LHCN-M2 (cell line): ENCODE measurements around the gene ZBTB42. TPM values are rescaled to one million over a fixed set of nuclear protein-coding genes. Genes with fewer than 3 reads are reported as not detected.

Experiments
- DNase-seq: peaks from one replicate; pipeline ENCODE4 v3.0.0-alpha.2; 2012; ENCODE audit warnings: low read depth
- total RNA-seq: library from RNA; depleted of rRNA; stranded (reverse); fragments of >200 nt; gene quantifications from 2 replicates; pipeline ENCODE4 v1.2.3, GENCODE V29; 2014

ZBTB42 gene
- total RNA-seq, 1 experiment from 2014 or later = 2.8 TPM

DNA sequence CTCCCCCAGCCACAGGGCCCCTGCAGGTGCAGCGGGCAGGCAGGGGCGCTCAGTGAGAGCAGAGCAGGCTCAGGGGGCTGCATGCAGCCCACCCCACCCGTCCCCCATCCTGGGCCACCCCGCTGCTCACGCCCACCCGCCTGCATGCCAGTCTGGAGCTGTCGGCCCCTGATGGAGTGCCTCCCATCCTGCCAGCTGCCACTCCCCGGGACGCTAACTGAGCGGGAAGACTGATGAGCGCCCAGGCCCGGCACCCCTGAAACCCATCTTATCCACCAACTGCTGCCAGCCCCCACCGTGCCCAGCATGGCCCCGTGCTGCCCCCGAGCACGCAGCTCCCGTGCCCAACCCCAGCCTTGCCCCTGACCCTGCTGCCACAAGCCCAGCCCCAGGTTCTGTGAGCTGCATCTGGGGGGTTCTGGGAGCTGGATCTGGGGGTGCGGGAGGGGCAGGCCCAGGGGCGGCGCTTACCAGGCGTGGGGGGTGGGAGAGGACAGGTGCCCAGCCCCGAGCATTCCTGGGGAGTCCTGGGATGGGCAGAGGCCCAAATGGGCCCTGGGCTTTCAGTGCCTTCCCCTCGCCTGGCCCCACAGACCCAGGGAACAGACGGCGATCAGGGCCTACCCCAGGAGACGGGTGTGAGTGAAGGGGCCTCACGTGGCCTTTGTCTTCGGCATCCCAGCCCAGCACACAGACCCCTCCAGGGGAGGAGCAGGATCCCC, 18.7 kb upstream of the ZBTB42 start:
- DNase-seq = no peak

DNA sequence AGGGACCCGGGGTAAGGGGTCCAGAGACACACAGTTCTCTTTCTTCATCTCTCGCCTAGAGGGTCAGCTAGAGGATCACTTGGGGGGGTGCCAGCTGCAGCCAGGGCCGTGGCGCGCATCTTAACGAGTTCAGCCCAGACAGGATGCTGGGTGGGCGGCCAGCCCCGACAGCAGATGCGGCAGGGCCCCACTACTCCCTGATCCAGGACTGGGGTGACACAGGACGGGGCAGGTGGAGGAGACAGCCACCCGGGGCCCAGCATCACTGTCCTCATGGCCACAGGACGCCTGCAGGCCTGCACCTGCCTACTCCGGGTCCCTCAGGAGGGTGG, 18.1 kb upstream of the ZBTB42 start:
- DNase-seq = no peak

DNA sequence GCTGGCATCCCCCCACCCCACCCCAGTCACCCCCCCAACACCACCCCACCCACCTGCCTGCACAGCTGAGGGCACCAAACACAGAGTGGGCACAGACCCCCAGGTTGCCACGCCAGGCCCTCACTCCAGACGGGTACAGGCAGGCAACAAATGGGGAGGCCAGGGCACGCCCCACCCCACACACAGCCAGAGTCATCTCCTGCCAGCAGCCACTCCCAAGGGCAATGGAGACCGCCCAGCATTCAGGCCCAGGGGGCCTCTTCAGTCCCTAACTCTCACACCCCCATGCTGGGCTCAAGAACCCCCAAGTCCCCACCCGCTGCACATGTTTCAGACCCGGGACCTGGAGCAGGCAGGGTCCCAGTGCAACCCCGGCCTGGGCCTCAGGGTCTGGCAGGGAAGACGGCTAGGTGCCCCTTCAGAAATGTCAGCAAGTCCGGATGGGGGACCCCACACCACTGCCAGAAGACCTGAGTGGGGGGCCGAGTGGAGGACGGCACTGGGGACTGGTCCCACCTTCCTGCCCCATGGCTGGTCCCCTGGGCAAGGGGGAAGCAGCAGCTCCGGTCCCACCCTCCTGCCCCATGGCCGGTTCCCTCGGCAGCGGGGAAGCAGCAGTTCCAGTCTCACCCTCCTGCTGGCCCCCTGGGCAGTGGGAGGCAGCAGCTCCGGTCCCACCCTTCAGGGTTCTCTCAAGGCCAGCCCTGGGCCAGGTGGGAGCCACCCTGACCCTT, 17.2 kb upstream of the ZBTB42 start:
- DNase-seq = no peak

DNA sequence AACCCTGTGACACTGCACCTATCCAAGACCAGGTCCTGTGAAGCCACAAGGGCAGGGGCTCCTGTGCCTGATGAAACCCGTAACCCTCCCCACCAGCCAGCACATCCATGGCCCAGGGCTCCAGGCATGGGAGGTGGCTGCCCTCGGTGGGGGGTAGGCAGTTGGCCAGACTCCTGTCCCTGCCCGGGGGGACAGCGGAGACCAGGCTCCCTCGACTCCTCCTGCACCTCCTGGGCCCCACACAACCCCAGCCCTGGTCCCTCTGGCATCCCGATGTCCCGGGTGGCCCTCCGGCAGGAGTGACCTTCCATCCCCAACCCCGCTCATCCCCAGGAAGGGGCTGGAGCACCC, 16.7 kb upstream of the ZBTB42 start:
- DNase-seq = no peak

DNA sequence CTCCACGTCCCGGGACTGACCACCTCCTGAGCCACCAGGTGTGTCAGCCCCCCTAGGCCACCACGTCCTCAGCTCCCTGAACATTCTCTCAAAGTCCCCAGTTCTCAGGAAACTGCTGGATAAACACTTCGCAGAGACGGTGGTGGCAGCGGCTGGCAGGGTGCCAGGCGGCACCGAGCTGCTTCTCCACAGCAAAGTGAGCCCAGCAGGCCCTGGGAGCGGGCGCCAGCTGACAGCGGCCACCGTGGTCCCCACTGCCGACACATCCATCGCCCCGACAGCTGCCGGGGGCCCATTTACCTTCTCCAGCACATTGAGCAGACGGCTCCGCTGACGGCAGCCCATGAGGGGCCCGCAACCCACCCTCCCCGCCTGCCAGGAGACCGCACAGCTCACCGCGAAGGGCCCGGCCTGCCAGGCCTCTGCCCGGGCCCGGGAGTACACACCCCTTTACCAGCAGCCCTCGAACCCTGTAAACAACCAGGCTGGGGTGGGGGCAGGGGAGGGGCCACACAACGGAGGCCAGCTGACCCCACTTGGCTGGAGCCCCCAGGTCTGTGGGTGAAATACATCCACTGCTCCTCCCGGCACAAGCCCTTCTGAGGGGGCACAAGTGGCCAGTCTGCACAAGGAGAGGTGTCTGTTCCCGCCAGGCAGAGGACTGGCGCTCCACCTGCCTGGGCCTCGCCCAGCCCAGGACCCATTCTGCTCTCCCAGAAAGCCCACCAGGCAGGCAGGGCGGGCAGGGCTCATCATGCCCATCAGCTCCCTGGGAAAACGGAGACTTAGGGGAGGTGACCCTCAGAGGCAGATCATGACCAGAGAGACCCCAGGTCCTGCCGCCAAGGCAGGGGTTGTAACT, 15.8 kb upstream of the ZBTB42 start:
- DNase-seq = no peak

DNA sequence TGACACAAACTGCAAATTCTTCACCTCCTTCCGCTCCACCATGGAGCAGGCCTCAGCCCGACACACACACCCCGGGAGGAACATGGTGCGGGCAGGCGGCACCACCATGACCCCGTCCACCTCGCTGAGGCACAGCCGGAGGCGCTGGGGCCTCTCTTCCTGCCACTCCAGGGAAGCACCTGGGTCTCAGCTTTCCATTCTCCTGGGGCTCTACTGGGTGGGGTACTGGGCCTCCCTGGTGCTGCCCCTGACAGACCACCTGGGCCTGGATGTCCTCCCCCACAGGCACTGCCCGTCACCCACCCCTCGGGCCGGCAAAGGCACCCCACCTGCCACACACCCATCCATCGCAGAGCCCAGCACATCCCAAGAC, 15.2 kb upstream of the ZBTB42 start:
- no peak for DNase-seq

DNA sequence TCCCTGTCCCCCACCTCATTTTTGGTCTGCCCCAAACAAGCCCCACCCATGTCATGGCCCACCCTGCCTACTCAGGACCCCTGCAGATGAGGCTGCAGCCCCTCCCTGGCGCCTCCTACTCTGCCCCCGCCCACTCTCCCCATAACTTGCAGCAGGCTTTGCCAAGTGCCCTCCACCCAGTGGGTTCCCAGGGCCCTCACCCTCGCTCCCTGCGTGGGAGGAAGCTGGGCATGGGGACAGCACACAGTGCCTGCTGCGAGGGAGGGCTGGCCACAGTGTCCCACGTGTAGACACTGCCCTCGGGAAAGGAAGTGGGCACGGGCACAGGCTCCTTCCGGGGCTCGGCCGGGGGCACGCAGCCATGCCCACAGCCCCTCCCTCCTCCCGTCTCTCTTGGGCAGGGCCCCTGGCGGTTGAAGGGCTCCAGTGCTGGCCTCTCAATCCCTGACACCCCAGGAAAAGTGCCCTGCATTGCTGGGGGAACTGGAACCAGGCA, 14.8 kb upstream of the ZBTB42 start:
- no peak for DNase-seq

DNA sequence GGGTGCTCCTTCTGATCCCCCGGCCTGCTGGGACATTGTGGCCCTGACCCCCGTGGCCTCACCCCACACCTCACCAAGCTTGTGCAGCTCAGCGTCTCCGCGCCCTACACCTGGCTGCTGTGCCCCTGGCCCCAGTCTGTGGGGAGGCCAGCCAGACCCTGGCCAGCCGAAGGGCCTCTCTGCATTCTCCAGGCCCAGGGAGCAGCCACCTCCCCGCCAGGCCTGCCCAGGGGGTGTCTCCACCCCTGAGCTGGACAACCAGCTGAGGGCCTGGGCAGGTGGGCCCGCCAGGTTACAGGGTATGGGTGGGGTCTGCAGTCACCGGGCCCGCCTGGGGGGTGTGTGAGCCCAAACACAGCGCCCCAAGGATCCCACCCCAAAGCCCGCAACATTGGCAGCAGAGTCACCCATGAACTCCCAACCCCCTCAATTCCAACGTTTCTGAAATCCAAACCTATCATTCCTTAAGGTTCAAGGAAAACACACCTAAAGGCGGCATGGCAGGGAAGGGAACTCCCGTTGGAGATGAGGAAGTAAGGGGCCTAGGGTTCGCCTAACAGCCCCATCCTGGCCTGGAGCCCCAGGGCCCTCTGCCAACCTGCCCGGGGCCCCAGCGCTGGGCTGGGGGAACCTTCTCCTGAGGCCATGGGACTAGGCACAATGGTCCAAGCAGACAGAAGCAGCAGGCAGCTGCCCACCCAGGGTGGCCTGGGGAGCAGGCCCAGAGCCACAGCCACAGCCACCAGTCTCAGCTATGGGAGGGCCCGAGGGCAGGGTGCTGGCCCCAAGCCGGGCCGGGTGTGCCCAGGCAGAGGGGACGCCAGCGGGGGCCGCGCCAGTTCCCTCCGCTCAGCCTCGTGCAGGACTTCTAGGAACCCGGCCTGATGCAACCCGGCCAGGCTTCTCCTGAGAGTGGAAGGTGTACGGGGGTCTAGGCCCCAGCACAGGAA, 13.9 kb upstream of the ZBTB42 start:
- DNase-seq = no peak

DNA sequence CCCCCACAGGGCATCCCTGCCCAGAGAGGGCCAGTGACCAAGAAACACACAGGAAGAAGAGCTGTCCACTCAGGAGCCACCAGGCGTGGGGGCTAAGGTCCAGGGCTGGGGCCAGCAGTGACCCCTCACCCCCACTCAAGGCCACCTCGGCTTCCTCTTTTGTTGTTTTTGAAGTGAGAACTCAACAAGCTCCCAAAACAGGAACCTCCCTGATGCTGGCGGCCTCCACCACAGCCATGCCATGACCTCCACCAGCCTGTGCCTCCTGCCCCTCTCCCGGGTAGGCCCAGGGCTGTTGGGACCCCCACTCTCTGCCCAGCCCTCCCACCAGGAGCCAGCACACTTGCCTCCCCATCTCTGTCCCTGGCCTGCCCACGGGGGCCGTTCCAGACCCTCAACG, 13.2 kb upstream of the ZBTB42 start:
- no peak for DNase-seq

DNA sequence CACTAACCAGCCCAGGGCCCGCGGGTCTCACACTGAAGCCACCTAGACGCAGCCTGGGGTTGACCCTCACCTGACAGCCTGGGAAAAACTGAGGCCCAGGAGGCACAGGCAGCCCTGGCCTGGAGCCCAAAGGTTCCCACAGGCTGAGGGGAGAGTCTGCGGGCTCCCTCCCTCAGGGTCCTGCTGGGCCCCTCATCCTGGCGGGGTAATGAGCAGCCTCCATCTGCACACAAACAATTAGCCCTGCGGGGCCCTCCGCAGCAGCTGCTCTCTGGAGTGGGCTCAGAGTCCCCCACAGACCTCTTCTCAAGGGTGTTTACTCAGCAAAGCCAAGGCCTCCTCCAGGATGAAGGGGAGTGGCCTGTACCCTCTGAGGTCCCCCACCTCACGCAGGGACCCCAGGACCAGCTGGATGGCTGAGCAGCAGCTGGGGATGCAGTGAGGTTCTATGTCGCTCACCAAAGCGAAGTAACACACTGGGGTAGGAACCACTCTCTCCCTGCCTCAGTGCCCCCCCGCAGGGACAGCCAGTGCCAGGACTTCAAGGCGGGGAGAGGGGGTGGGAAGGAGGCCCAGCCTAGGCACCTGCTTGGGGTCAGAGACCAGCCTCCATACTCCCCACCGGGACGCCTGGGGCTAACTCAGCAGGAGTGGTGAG, 12.6 kb upstream of the ZBTB42 start:
- DNase-seq = no peak

DNA sequence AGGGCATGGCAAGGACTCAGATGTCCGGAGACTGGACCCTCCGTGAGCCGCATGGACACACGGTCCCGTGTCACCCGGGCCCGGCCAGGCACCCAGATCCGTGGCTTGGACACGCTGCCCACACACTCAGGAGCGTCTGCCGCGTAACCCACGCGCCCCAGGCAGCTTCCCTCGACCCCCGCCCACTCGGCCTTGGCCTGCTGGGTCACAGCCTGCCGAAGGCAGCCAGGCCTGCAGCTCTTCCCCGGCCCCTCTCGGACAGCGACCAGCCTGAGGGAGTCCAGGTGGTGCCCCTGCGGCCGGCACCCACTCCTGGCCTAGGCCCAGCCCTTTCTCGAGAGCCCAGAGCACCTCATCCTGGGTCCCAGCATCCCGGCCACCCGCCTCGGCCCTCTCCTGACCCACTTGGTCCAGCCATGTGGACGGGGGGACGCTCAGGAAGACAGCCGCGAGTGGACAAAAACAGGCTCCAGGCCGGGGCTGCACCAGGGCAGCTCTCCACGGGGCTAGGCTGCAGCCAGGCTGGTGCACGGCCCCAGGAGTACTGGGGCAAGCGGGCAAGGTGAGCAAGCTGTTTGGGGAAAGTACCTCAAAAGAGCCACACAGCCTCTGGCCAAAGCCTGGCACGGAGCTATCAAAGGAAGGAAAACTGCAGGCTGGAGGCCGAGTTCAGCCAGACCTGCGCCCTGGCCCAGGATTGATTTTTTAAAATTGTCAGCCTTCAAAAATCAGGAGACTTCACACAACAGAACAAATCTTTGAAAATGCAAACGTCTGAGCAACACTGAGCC, 11.8 kb upstream of the ZBTB42 start:
- DNase-seq = no peak

DNA sequence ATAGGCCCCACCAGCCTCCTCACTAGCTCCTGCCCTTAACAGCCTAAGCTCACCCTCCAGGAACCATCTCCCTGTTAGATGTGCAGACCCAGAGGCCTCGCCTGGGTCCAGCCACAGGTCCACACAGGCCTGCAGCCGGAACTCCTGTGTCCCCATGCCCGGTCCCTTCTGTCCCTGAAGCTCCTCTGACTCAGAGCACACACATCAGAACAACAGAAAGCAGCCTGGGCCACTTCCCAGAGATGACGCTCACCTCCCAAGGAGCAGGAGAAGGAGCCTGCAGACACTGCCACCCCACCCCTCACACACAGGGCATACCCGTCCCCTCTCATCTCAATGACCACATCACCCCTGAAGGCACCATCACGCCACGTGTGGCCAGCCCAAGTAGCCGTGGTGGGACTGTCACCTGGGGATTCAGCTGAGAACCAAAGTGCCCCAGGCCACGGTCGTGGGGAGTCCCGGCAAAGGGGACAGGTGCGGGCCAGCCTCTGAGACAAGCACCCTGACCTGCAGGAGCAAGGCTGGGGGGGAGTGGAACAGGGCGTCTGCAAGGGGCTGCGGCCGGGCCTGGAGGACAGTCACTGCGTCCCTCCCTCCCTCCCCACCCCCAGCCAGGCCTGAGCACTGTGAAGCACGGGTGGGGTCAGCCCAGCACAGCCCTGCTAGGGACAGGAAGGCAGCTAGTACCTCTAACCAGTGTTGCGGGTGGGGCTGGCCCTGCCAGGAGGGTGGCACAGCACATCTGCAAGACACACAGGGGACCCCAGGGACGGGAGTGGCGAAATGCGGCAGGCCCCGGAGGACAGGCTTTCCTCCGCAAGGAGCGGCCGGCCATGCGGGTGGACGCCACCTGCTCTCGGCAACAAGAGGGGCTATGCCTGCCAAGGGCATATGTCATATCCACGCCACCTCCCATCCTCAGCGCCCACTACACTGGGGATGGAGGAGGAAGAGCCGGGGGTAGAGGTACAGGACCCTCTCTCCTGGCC, 10.9 kb upstream of the ZBTB42 start:
- DNase-seq = no peak

DNA sequence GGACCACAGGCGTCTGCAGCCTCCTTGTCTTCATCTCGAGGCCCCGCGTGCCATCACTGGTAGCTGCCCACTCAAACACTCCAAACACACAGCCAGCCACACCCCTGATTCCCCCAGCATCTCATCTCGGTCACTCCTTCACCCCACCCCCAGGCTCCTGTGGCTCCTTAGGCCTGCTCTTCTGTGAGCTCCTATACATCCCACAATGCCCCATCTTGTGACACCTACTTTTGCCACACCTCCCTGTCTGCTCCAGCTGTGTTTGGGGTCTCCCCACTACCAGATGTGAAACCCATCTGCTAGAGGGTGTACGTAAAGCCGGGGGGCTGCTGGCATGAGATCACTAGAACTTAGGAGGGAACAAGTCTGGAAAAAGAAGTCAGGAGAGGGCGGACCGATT, 9.5 kb upstream of the ZBTB42 start:
- no peak for DNase-seq

DNA sequence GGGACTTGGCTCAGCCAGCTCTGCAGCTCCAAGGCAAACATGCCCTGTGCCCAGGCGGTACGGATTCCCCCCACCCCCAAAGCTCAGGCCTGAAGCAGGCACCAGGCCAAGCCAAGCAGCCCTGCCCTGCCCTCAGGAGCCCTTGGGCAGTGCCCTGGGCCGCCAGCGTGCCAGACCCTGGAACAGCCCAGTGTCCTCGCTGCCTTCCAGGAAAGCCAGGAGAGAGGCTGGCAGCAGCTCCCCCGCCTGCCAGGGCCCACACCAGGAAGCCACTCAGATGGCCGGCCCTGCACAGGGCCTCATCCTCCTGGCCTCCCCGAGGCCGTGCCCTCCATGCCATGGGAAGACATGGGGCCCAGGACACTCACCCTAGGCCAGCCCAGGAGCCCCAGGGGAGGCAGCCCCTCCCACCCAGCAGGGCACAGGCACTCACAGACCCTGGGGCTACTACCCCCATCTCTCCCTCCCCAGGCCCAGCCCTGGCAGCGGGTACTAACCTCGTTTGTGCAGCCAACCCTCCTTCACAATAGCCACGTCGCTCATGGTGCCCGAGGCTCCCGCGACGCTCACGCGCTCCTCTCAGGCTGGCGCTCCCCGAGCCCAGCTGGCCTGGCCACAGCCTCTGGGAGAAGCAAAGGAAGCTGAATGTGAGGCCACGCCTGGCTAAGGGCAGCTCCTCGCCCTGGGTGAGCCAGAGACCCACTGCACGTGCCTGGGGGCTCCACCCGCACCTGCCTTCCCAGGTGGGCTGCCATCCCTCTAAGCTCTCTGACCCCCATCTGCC, 8.6 kb upstream of the ZBTB42 start:
- DNase-seq = no peak

DNA sequence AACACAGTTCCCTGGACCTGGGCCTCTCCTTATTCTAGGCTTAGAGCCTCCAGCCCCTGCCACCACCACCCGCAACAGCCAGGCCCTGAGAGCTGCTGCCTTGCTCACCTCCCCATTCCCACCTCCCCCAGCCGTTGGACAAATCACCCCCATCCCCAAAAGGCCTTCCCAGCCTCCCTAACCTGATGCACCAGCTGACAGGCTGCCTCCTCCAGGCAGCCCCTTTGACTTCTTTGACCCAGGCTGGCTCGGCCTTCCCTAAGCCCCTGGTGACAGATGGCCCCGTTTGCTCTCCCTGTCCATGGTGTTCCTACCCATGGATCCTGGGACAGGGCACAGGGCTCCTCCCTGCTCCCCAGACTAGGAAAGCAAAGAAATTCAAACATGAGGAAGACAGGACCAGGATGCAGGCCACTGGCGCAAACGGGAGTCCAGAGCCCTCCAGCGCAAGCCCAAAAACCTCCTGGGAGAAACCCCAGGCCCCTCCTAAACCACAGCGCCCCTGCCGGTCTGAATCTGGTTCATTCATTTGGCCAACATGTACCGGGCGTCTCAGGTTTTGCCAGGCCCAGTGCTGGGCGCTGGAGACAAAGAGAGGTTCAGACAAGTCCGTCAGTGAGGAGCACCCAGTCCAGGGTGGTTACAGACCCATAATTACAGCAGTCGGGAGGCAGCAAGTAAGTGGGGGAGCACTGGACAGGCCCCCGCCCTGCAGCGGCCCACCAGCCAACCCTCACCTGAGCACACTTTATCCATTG, 7.8 kb upstream of the ZBTB42 start:
- DNase-seq = no peak

DNA sequence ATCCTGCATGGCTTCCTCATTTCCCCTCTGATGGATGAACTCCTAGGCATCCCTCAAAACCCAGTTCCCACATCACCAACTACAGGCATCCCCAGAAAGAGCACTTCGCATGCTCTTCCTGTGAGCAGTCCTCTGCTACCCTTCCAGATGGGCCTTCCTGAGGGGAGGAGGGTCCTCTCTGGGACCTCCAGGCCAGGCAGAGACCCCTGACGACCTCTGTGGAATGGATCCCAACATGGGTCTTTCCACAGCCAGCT, 7.3 kb upstream of the ZBTB42 start:
- DNase-seq = no peak

DNA sequence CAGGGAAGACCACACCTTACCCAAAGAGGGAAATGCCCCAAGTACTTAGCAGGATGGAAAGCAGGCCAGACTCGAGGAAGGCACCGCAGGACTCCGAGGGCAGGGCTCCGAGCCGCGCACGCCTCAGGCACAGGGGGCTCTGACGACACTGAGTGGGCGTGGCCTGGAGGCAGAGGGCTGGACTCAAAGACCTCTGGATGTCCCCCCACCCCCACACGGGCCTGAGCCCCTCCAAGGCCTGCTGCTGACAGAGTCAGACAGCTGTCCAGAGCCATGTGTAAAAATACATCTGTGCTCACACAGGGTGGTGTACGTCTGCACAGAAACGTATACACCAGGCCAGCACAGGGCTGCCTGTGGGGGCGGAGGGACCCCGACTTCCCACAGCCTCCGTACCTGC, 6.8 kb upstream of the ZBTB42 start:
- DNase-seq = peak; percentile 72

DNA sequence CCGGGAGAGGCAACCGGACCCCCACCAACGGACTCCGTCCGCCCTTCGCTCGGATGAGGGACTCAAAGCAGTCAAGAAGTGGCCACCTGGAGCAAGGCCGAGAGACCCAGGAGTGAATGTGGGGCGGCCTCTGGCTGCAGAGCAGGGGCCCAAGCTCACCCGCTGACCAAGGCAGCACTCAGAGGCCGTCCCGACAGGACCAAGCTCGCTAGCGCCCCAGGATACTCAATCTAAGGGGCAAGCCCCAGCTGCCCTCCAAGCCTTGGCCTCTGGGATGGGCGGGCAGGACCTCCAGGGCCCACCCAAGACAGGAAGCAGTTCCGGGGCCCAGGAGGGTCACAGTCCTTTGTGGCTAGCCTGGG, 6.3 kb upstream of the ZBTB42 start:
- peak; percentile 41 for DNase-seq
